ENCODE data around the gene SERINC2. TPM values are rescaled to one million over a fixed set of nuclear protein-coding genes. Genes with fewer than 3 reads are reported as not detected.

Gene SERINC2
- total and polyA plus RNA-seq, 10 of the 15 experiments (the other 5 are each of a cell fraction or from before 2014, with no cell fraction given), result 0.02 to 9.4 (median 0.50) TPM

DNA sequence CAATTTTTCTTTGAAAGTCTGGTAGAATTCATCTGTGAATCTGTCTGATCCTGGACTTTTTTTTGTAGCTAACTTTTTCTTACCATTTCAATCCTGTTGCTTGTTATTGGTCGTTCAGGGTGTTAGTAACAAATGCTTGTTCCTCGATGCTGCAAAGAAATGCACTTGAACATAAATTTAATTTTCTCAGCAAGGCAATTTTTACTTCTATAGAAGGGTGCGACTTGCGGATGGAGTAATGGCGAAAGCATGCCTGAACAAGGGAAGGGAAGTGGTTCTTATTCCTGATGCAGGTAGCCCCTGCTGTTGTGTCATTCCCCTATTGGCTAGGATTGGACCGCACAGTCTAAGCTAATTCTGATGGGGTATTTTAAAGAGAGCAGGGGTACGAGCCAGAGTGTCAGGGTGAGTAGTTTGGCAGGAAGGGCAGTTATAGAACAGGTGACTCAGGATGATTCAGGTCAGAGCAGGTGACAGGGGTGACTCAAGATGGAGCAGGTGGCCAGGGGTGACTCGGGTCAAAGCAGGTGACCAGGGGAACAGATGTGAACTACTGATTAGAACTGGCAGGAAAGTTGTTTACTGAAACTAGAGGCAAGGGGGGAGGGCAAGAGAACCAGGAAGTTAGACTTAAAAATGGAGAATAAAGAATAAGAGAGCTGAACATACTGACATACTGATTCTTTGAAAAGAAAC lies 40.5 kb downstream of the SERINC2 start (continued):
- TF ChIP-seq NFYA (IDR thresholded peaks at IDR 0.05; ENCODE audit: borderline replicate concordance, low read depth, low read length), result no peak

DNA sequence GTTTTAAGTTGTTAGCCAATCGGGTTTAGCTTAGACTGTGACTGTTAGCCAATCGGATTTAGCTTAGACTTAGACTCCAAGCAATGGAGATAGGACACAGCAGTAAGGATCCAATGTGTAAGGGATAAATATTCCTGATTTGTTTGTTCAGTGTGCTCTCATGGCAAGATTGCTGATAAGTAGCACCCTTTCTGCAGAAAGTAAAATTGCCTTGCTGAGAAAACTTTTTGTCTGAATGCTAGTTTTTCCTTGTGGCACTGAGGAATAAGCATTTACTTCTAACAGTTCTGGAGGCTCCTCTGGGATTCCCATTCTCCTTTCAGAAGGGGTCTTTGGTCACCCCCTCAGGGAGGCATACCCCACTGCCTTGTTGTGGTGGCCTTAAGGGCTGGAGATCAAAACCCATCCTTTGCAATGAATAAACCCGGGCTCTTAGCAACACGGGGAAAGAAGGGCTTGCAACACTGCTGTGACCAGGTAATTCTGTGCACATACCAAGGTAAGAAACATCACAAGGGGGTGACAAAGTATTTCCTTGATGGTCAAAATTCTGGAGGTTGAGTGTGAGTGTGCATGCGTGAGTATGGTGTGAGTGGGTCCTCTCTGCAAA lies 45.4 kb downstream of the SERINC2 start:
- CTCF ChIA-PET, result no interaction called here
- Histone ChIP-seq H4K20me1 (ENCODE audit: control insufficient read depth, insufficient read depth) (no peaks in the 10 kb centered on the region), H3K9me3 (replicated peaks; ENCODE audit: control insufficient read depth, insufficient read depth, low read length) (peaks cover 12% of the 10 kb centered on the region), H3K4me1 (ENCODE audit: control insufficient read depth, insufficient read depth, low read length) (no peaks in the 10 kb centered on the region), H3K4me3 (no peak overlapping the region), H3K9ac (ENCODE audit: control insufficient read depth, insufficient read depth, low read length) (no peak overlapping the region), H3K36me3 (ENCODE audit: control insufficient read depth in 2 of 2, insufficient read depth in 2 of 2, low read length in 1 of 2) (no peaks in the 10 kb centered on the region), H2AFZ (ENCODE audit: control insufficient read depth, low read depth, low read length) (no peak overlapping the region), H3K27ac (ENCODE audit: control insufficient read depth, insufficient read depth) (no peak overlapping the region), H3K27me3 (replicated peaks in 1 of 2; ENCODE audit: control insufficient read depth in 2 of 2, insufficient read depth in 2 of 2, low read length in 1 of 2) (no peaks in the 10 kb centered on the region), H3K79me2 (ENCODE audit: control insufficient read depth, insufficient read depth, low read length) (no peaks in the 10 kb centered on the region), H3K4me2 (ENCODE audit: control insufficient read depth, insufficient read depth) (no peak overlapping the region)
- SMC1A ChIA-PET (ENCODE audit: uncharacterized antibody, unreplicated experiment), result no interaction called here
- DNase-seq (ENCODE audit: low read depth, low spot score) (no peak), ATAC-seq (no peak), FAIRE-seq (no peak)
- BruUV-seq (replicated peaks), result no TSS peak
- TF ChIP-seq, protein P1, sequence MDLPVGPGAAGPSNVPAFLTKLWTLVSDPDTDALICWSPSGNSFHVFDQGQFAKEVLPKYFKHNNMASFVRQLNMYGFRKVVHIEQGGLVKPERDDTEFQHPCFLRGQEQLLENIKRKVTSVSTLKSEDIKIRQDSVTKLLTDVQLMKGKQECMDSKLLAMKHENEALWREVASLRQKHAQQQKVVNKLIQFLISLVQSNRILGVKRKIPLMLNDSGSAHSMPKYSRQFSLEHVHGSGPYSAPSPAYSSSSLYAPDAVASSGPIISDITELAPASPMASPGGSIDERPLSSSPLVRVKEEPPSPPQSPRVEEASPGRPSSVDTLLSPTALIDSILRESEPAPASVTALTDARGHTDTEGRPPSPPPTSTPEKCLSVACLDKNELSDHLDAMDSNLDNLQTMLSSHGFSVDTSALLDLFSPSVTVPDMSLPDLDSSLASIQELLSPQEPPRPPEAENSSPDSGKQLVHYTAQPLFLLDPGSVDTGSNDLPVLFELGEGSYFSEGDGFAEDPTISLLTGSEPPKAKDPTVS (IDR thresholded peaks at IDR 0.05; ENCODE audit: low read depth, low read length), result no peak
- TF ChIP-seq KLF5 (IDR thresholded peaks at IDR 0.05; ENCODE audit: partially characterized antibody), result peak; percentile 93
- TF ChIP-seq NFIC (IDR thresholded peaks at IDR 0.05; ENCODE audit: low read depth, low read length), result no peak
- peak; percentile 85 for TF ChIP-seq ZNF217 (IDR thresholded peaks at IDR 0.05)
- TF ChIP-seq, protein P2, sequence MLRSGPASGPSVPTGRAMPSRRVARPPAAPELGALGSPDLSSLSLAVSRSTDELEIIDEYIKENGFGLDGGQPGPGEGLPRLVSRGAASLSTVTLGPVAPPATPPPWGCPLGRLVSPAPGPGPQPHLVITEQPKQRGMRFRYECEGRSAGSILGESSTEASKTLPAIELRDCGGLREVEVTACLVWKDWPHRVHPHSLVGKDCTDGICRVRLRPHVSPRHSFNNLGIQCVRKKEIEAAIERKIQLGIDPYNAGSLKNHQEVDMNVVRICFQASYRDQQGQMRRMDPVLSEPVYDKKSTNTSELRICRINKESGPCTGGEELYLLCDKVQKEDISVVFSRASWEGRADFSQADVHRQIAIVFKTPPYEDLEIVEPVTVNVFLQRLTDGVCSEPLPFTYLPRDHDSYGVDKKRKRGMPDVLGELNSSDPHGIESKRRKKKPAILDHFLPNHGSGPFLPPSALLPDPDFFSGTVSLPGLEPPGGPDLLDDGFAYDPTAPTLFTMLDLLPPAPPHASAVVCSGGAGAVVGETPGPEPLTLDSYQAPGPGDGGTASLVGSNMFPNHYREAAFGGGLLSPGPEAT (IDR thresholded peaks at IDR 0.05; ENCODE audit: low read depth), result peak; percentile 85
- TF ChIP-seq, protein P3, sequence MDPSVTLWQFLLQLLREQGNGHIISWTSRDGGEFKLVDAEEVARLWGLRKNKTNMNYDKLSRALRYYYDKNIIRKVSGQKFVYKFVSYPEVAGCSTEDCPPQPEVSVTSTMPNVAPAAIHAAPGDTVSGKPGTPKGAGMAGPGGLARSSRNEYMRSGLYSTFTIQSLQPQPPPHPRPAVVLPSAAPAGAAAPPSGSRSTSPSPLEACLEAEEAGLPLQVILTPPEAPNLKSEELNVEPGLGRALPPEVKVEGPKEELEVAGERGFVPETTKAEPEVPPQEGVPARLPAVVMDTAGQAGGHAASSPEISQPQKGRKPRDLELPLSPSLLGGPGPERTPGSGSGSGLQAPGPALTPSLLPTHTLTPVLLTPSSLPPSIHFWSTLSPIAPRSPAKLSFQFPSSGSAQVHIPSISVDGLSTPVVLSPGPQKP (IDR thresholded peaks at IDR 0.05; ENCODE audit: low read depth, low read length), result no peak
- TF ChIP-seq NBN (IDR thresholded peaks at IDR 0.05), result 0 out of 2 replicates have a peak, but pooled peaks have one; percentile 23
- no peak for TF ChIP-seq RFX5 (IDR thresholded peaks at IDR 0.05; ENCODE audit: low read depth, low read length)
- TF ChIP-seq CBX5 (IDR thresholded peaks at IDR 0.05; ENCODE audit: low read depth), result peak; percentile 99
- TF ChIP-seq YBX1 (IDR thresholded peaks at IDR 0.05), result no peak
- TF ChIP-seq, protein P4, sequence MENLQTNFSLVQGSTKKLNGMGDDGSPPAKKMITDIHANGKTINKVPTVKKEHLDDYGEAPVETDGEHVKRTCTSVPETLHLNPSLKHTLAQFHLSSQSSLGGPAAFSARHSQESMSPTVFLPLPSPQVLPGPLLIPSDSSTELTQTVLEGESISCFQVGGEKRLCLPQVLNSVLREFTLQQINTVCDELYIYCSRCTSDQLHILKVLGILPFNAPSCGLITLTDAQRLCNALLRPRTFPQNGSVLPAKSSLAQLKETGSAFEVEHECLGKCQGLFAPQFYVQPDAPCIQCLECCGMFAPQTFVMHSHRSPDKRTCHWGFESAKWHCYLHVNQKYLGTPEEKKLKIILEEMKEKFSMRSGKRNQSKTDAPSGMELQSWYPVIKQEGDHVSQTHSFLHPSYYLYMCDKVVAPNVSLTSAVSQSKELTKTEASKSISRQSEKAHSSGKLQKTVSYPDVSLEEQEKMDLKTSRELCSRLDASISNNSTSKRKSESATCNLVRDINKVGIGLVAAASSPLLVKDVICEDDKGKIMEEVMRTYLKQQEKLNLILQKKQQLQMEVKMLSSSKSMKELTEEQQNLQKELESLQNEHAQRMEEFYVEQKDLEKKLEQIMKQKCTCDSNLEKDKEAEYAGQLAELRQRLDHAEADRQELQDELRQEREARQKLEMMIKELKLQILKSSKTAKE (IDR thresholded peaks at IDR 0.05; ENCODE audit: low read depth, poor library complexity, severe bottlenecking), result peak; percentile 63
- 58% methylated on average over 5 of the region's 5 CpGs for WGBS (ENCODE audit: insufficient coverage, insufficient replicate concordance, low lambda C conversion rate, missing lambda C conversion rate)
- POLR2A ChIA-PET, result no interaction called here
- intact Hi-C loops (cut with micrococcal nuclease; ENCODE audit: unreplicated experiment), result no loop called here
- RAD21 ChIA-PET (ENCODE audit: unreplicated experiment), result no interaction called here
- in situ Hi-C loops (cut with MboI), result no loop called here
